PC-9 (cell line): ENCODE data around the gene SPIRE2. TPM values are rescaled to one million over a fixed set of nuclear protein-coding genes. Genes with fewer than 3 reads are reported as not detected.

Experiments used
- BruUV-seq: library from RNA; stranded (reverse); fragments of 400-500 nt; replicated peaks from 2 replicates; lab custom pipeline; 2021; lab: Mats Ljungman, UMichigan
- CTCF ChIA-PET: fragments of 300-600 bp; sonication (Branson Sonifier 250); formaldehyde crosslinking; loops from one replicate; lab custom pipeline; 2022; ENCODE audit warnings: antibody characterized with exemption; lab: Charles Lee
- POLR2A ChIA-PET: fragments of 300-600 bp; sonication (Branson Sonifier 250); formaldehyde crosslinking; loops from one replicate; lab custom pipeline; 2022; ENCODE audit warnings: antibody characterized with exemption; ENCODE audit not compliant: unreplicated experiment; lab: Charles Lee
- DNase-seq, 2 experiments: peaks; one replicate each; pipeline versions ENCODE4 v3.0.0 to v3.0.0-alpha.2; 2015 to 2022; ENCODE audit warnings: mixed read lengths in 1 of 2
- H2AFZ ChIP-seq: fragments of 200-600 bp; sonication (generic); 2 replicates; pipeline ENCODE4 v1.8.1; 2017; ENCODE audit warnings: antibody characterized with exemption
- H3F3A ChIP-seq: fragments of 200-600 bp; sonication (generic); 2 replicates; pipeline ENCODE4 v1.8.1; 2017; ENCODE audit warnings: antibody characterized with exemption, mild to moderate bottlenecking, low read depth; ENCODE audit not compliant: insufficient read depth
- H3K27ac ChIP-seq: fragments of 200-600 bp; sonication (generic); 2 replicates; pipeline ENCODE4 v1.6.1; 2016; ENCODE audit warnings: mixed run types
- H3K27me3 ChIP-seq: fragments of 200-600 bp; sonication (generic); 2 replicates; pipeline ENCODE4 v1.6.1; 2016; ENCODE audit warnings: low read depth, mixed run types; ENCODE audit not compliant: insufficient read depth
- H3K36me3 ChIP-seq: fragments of 200-600 bp; sonication (generic); 2 replicates; pipeline ENCODE4 v1.6.1; 2016; ENCODE audit warnings: low read depth, mixed run types
- H3K4me1 ChIP-seq: fragments of 200-600 bp; sonication (generic); replicated peaks from 2 replicates; pipeline ENCODE4 v1.6.1; 2016; ENCODE audit warnings: mixed run types; ENCODE audit not compliant: insufficient read depth
- H3K4me2 ChIP-seq: fragments of 200-600 bp; sonication (generic); 2 replicates; pipeline ENCODE4 v1.6.1; 2017; ENCODE audit warnings: mixed run types
- H3K4me3 ChIP-seq: fragments of 200-600 bp; sonication (generic); 2 replicates; pipeline ENCODE4 v1.6.1; 2016; ENCODE audit warnings: mixed run types
- H3K79me2 ChIP-seq: fragments of 200-600 bp; sonication (generic); 2 replicates; pipeline ENCODE4 v1.6.1; 2017; ENCODE audit warnings: low read depth, mixed run types
- H3K9me2 ChIP-seq: fragments of 200-600 bp; sonication (generic); 2 replicates; pipeline ENCODE4 v1.8.1; 2017; ENCODE audit warnings: mild to moderate bottlenecking; ENCODE audit not compliant: insufficient read depth
- H3K9me3 ChIP-seq: fragments of 200-600 bp; sonication (generic); 2 replicates; pipeline ENCODE4 v1.8.1; 2016; ENCODE audit warnings: low read depth; ENCODE audit not compliant: insufficient read depth
- H4K20me1 ChIP-seq: fragments of 200-600 bp; sonication (generic); 2 replicates; pipeline ENCODE4 v1.8.1; 2017; ENCODE audit not compliant: insufficient read depth
- CTCF ChIP-seq: fragments of 200-600 bp; sonication (generic); conservative IDR thresholded peaks from 2 replicates; pipeline ENCODE4 v1.6.1; 2017; ENCODE audit warnings: mixed run types, antibody characterized with exemption, mild to moderate bottlenecking, moderate library complexity
- EZH2 ChIP-seq: fragments of 200-600 bp; sonication (generic); IDR thresholded peaks from 2 replicates; pipeline ENCODE4 v1.8.0; 2017; ENCODE audit warnings: antibody characterized with exemption, low read depth
- intact Hi-C: fragments of 100-400 bp; cut with micrococcal nuclease; formaldehyde crosslinking; loops from one replicate; pipeline ENCODE4 v1.10.0; 2022; ENCODE audit not compliant: unreplicated experiment
- total RNA-seq: library from RNA; stranded (reverse); gene quantifications from 2 replicates; pipeline ENCODE4 v1.2.3, GENCODE V29; 2021

SPIRE2 gene
- total RNA-seq, 1 experiment from 2014 or later, result 34.5 TPM

GRCh38 chr16:89880477-89881367, 52.4 kb downstream of the SPIRE2 start:
- TF ChIP-seq CTCF (no peak), EZH2 (no peak)

GRCh38 chr16:89881368-89881730, 53.1 kb downstream of the SPIRE2 start:
- peaks cover 39% of the 10 kb centered on the region for H3K36me3 ChIP-seq
- H3K9me2 ChIP-seq, result no peaks in the 10 kb centered on the region
- no peak for DNase-seq
- peaks cover 62% of the 10 kb centered on the region for H4K20me1 ChIP-seq
- CTCF ChIA-PET, result interaction anchor here (0.8 kb wide), 1 partner anchor 29 kb away, joined by 3 read pairs; no protein-coding TSS in a partner anchor
- H3K79me2 ChIP-seq, result peaks cover 62% of the 10 kb centered on the region
- no peaks in the 10 kb centered on the region for H3K4me1 ChIP-seq
- TF ChIP-seq CTCF, result no peak
- no peak for TF ChIP-seq EZH2
- no peak overlapping the region for H3K27ac ChIP-seq
- no peaks in the 10 kb centered on the region for H3K27me3 ChIP-seq
- no peaks in the 10 kb centered on the region for H3K9me3 ChIP-seq
- no peak overlapping the region for H3K4me3 ChIP-seq
- no TSS peak for BruUV-seq
- H3K4me2 ChIP-seq, result no peak overlapping the region
- H2AFZ ChIP-seq, result no peak overlapping the region
- peaks cover 9% of the 10 kb centered on the region; the same call in 1 of the 2 replicates for H3F3A ChIP-seq
- intact Hi-C loops, result no loop called here
- POLR2A ChIA-PET, result interaction anchor here (0.7 kb wide), 1 partner anchor 211 kb away, joined by 9 read pairs; no protein-coding TSS in a partner anchor

More at GRCh38 chr16:89880477-89881367, 52.4 kb downstream of the SPIRE2 start:
- H4K20me1 ChIP-seq, result peaks cover 69% of the 10 kb centered on the region
- no peak overlapping the region for H3K4me3 ChIP-seq
- H3F3A ChIP-seq, result peaks cover 9% of the 10 kb centered on the region; the same call in 1 of the 2 replicates
- peaks cover 68% of the 10 kb centered on the region for H3K79me2 ChIP-seq
- H3K4me2 ChIP-seq, result no peak overlapping the region
- peaks cover 46% of the 10 kb centered on the region for H3K36me3 ChIP-seq
- BruUV-seq, result no TSS peak
- intact Hi-C loops, result no loop called here
- DNase-seq, result no peak
- no peaks in the 10 kb centered on the region for H3K9me2 ChIP-seq
- ChIA-PET POLR2A (no interaction called here), CTCF (interaction anchor here (0.8 kb wide), 1 partner anchor 30 kb away, joined by 3 read pairs; no protein-coding TSS in a partner anchor)
- no peak overlapping the region for H3K27ac ChIP-seq
- no peak overlapping the region for H2AFZ ChIP-seq
- H3K27me3 ChIP-seq, result no peaks in the 10 kb centered on the region
- no peaks in the 10 kb centered on the region for H3K9me3 ChIP-seq
- H3K4me1 ChIP-seq, result no peaks in the 10 kb centered on the region

DNA sequence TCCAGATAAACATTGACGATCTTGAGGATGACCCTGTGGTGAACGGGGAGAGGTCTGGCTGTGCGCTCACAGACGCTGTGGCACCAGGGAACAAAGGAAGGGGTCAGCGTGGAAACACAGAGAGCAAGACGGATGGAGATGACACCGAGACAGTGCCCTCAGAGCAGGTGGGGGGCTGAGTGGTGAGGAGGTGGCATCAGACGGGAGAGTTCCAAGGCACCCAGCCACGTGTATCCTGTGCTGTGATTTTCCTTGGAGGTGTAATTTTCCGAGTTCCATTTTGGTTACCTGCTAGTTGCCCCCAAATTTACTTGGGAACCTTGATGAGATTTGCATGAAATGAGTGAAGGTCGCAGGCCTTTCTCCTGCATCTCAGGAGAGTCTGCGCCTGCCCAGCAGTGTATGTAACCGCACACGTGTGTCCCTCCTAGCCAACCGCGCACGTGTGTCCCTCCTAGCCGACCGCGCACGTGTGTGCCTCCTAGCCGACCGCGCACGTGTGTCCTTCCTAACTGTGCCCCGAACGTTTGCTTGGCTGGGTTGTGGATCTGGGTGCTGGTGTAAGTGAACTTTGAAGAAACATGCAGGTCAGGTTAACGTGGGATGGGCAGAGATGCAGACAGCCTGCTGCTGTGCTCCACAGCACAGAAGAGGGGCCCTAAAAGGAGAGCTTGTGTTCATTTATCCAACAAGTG, 55.2 kb downstream of the SPIRE2 start:
- no peak for DNase-seq
- Histone ChIP-seq H3F3A (no peaks in the 10 kb centered on the region), H3K4me3 (no peak overlapping the region), H3K27me3 (no peaks in the 10 kb centered on the region), H3K9me2 (no peaks in the 10 kb centered on the region), H4K20me1 (peaks cover 47% of the 10 kb centered on the region), H3K4me2 (no peak overlapping the region), H3K4me1 (no peaks in the 10 kb centered on the region), H3K9me3 (no peaks in the 10 kb centered on the region), H3K79me2 (peaks cover 40% of the 10 kb centered on the region), H3K27ac (no peak overlapping the region), H2AFZ (no peak overlapping the region), H3K36me3 (peaks cover 27% of the 10 kb centered on the region)
- intact Hi-C loops, result no loop called here
- ChIA-PET POLR2A (no interaction called here), CTCF (interaction anchor here (0.6 kb wide), 1 partner anchor 10 kb away, joined by 6 read pairs; the partner anchor contains the start of gene TCF25)
- no TSS peak for BruUV-seq
- TF ChIP-seq CTCF (no peak), EZH2 (no peak)
